ENCODE measurements around the gene BIRC5. TPM values are rescaled to one million over a fixed set of nuclear protein-coding genes. Genes with fewer than 3 reads are reported as not detected.

Gene BIRC5
- total RNA-seq, 1 donor from 2014 or later = 12.3 TPM

- no peak overlapping the region for H3K4me3 Mint-ChIP-seq (ENCODE audit: unreplicated experiment)
- H3K9me3 Mint-ChIP-seq (ENCODE audit: unreplicated experiment) = no peaks in the 10 kb centered on the region
- no peak overlapping the region for H3K27ac Mint-ChIP-seq (ENCODE audit: unreplicated experiment)
- TF ChIP-seq, protein P1, sequence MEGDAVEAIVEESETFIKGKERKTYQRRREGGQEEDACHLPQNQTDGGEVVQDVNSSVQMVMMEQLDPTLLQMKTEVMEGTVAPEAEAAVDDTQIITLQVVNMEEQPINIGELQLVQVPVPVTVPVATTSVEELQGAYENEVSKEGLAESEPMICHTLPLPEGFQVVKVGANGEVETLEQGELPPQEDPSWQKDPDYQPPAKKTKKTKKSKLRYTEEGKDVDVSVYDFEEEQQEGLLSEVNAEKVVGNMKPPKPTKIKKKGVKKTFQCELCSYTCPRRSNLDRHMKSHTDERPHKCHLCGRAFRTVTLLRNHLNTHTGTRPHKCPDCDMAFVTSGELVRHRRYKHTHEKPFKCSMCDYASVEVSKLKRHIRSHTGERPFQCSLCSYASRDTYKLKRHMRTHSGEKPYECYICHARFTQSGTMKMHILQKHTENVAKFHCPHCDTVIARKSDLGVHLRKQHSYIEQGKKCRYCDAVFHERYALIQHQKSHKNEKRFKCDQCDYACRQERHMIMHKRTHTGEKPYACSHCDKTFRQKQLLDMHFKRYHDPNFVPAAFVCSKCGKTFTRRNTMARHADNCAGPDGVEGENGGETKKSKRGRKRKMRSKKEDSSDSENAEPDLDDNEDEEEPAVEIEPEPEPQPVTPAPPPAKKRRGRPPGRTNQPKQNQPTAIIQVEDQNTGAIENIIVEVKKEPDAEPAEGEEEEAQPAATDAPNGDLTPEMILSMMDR (IDR thresholded peaks at IDR 0.05) = no peak
- H3K36me3 Mint-ChIP-seq (ENCODE audit: unreplicated experiment) = peaks cover 7% of the 10 kb centered on the region
- no peak for DNase-seq (ENCODE audit: extremely low spot score, unreplicated experiment)
- H3K27me3 Mint-ChIP-seq (ENCODE audit: unreplicated experiment) = no peaks in the 10 kb centered on the region
- H3K4me1 Mint-ChIP-seq (ENCODE audit: unreplicated experiment) = no peaks in the 10 kb centered on the region
Observed at GRCh38 chr17:78225088-78225865, 11.2 kb downstream of the BIRC5 start.

DNA sequence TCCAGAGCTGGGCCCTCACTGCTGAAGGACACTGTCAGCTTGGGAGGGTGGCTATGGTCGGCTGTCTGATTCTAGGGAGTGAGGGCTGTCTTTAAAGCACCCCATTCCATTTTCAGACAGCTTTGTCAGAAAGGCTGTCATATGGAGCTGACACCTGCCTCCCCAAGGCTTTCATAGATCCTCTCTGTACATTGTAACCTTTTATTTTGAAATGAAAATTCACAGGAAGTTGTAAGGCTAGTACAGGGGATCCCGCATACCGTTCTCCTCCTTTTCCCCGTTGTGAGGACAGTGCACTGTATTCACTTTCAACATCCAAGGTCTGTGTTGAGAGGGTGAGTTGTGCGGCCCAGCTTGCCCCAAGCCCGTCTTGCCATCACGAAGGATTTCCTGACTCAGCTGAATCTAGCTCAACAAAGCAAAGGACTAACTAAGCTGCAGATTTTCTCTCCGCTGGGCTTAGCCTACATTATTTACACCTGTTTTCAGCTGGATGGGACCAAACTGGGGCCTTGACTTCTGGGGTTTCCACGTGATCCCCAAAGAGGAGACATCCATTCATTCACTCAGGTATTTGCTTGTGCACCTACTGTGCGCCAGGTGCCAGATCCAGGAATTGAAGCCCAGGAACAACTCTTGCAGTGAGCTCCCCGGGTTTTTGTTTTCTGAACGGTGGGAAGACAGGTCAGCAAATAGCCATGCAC, 12.2 kb downstream of the BIRC5 start:
- TF ChIP-seq, protein P1 (IDR thresholded peaks at IDR 0.05) = no peak
- Mint-ChIP-seq H3K4me1 (ENCODE audit: unreplicated experiment) (no peaks in the 10 kb centered on the region), H3K36me3 (ENCODE audit: unreplicated experiment) (peaks cover 7% of the 10 kb centered on the region), H3K4me3 (ENCODE audit: unreplicated experiment) (no peak overlapping the region), H3K9me3 (ENCODE audit: unreplicated experiment) (no peaks in the 10 kb centered on the region), H3K27me3 (ENCODE audit: unreplicated experiment) (peaks cover 7% of the 10 kb centered on the region), H3K27ac (ENCODE audit: unreplicated experiment) (no peak overlapping the region)
- DNase-seq (ENCODE audit: extremely low spot score, unreplicated experiment) = no peak

DNA sequence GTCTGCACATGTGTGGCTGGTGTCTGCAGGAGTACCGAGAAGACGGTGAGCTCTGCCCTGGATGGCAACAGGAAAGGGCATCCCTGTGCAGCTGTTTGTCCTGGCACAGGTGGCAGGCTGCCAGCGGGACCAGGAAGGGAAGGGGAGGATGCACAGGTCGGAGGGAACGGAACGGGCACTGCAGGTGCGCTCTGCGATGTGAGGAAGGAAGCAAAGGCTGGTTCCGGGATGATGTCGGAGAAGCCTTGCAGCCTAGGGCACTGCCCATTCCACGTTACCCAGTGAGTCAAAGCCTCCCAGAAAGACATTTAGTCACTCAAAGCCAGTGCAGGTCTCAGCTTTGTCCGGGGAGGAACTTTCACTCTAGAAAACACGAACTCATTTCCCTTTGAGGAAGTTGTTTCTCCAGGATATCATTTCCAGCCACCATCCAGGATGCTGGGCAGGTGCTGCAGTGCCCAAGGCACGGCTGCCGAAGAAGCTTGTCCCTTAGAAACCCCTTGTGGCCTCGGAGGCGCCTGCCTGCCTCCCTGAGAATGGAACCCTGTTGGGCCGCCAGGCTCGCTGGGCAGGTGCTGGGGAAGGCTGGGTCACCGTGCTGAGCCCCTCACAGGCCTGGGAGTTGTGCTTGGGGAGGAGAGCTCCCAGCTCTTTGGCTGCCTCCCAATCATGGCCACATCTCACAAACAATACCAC, 12.9 kb downstream of the BIRC5 start:
- Mint-ChIP-seq H3K4me1 (ENCODE audit: unreplicated experiment) (no peaks in the 10 kb centered on the region), H3K27ac (ENCODE audit: unreplicated experiment) (no peak overlapping the region), H3K27me3 (ENCODE audit: unreplicated experiment) (peaks cover 10% of the 10 kb centered on the region), H3K9me3 (ENCODE audit: unreplicated experiment) (no peaks in the 10 kb centered on the region), H3K36me3 (ENCODE audit: unreplicated experiment) (peaks cover 7% of the 10 kb centered on the region), H3K4me3 (ENCODE audit: unreplicated experiment) (no peak overlapping the region)
- TF ChIP-seq, protein P1 (IDR thresholded peaks at IDR 0.05) = no peak
- no peak for DNase-seq (ENCODE audit: extremely low spot score, unreplicated experiment)

DNA sequence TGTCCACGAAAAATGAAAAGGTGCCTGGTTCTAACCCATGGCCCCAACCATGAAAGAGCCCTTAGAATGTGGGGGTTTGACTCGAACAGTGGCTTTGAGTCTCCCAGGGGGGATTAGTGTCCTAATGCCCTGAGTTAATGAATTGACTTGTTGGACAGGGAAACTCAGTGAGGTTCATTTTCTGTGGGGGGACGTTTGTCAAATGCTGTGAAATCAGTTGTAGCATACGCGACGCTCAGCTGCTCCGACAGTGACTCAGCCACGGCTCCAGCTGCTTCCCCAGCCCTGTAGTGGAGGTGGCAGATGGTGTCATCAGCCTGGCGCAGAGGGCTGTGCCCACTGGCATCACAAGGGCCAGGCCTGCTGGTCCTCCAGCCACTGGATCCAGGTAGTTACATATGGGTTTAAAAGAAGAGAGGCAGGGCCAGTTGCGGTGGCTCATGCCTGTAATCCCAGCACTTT, 13.4 kb downstream of the BIRC5 start:
- Mint-ChIP-seq H3K27me3 (ENCODE audit: unreplicated experiment) (peaks cover 16% of the 10 kb centered on the region), H3K9me3 (ENCODE audit: unreplicated experiment) (no peaks in the 10 kb centered on the region), H3K4me1 (ENCODE audit: unreplicated experiment) (no peaks in the 10 kb centered on the region), H3K4me3 (ENCODE audit: unreplicated experiment) (no peak overlapping the region), H3K36me3 (ENCODE audit: unreplicated experiment) (peaks cover 7% of the 10 kb centered on the region), H3K27ac (ENCODE audit: unreplicated experiment) (no peak overlapping the region)
- DNase-seq (ENCODE audit: extremely low spot score, unreplicated experiment) = no peak
- TF ChIP-seq, protein P1 (IDR thresholded peaks at IDR 0.05) = no peak

- H3K9me3 Mint-ChIP-seq (ENCODE audit: unreplicated experiment) = no peaks in the 10 kb centered on the region
- peaks cover 7% of the 10 kb centered on the region for H3K36me3 Mint-ChIP-seq (ENCODE audit: unreplicated experiment)
- no peaks in the 10 kb centered on the region for H3K4me1 Mint-ChIP-seq (ENCODE audit: unreplicated experiment)
Observed at GRCh38 chr17:78228176-78228575, 14.1 kb downstream of the BIRC5 start.

More at GRCh38 chr17:78228176-78228575, 14.1 kb downstream of the BIRC5 start:
- no peak overlapping the region for H3K27ac Mint-ChIP-seq (ENCODE audit: unreplicated experiment)
- DNase-seq (ENCODE audit: extremely low spot score, unreplicated experiment) = no peak
- no peak overlapping the region for H3K4me3 Mint-ChIP-seq (ENCODE audit: unreplicated experiment)
- TF ChIP-seq, protein P1 (IDR thresholded peaks at IDR 0.05) = no peak
- peaks cover 23% of the 10 kb centered on the region for H3K27me3 Mint-ChIP-seq (ENCODE audit: unreplicated experiment)
